Liver (tissue), 3 donors: ENCODE data around the gene FCRL6.

ENCODE experiments used
- HNF4A ChIP-seq, 2 donors: conservative IDR thresholded peaks; 2 replicates each; pipeline ENCODE4 v1.6.1; 2016; ENCODE audit warnings: antibody characterized with exemption in 2 of 2, mild to moderate bottlenecking in 2 of 2
- TF ChIP-seq, protein P1 (sequence below): fragments of 150-350 bp; IDR thresholded peaks from 2 replicates; pipeline ENCODE4 v1.5.1; 2017; ENCODE audit warnings: improper control_type of control experiment, low read depth, low read length; ENCODE audit not compliant: missing input control
- TF ChIP-seq, protein P2 (sequence below): IDR thresholded peaks from 2 replicates; pipeline ENCODE4 v1.6.1; 2016; ENCODE audit warnings: antibody characterized with exemption
- donor health status: healthy.
- donor health status: healthy.

DNA sequence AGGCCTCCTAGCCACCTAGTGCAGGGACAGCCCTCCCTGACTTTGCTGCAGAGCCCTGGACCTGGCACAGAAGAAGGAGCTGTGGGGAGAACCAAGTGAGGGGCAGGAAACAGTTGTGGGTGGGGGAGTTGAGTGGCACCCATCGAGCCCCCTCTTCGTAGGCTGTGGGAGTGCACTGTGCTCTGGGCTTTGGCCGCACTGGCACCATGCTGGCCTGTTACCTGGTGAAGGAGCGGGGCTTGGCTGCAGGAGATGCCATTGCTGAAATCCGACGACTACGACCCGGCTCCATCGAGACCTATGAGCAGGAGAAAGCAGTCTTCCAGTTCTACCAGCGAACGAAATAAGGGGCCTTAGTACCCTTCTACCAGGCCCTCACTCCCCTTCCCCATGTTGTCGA lies 20.2 kb upstream of the FCRL6 start:
- TF ChIP-seq, protein P1, sequence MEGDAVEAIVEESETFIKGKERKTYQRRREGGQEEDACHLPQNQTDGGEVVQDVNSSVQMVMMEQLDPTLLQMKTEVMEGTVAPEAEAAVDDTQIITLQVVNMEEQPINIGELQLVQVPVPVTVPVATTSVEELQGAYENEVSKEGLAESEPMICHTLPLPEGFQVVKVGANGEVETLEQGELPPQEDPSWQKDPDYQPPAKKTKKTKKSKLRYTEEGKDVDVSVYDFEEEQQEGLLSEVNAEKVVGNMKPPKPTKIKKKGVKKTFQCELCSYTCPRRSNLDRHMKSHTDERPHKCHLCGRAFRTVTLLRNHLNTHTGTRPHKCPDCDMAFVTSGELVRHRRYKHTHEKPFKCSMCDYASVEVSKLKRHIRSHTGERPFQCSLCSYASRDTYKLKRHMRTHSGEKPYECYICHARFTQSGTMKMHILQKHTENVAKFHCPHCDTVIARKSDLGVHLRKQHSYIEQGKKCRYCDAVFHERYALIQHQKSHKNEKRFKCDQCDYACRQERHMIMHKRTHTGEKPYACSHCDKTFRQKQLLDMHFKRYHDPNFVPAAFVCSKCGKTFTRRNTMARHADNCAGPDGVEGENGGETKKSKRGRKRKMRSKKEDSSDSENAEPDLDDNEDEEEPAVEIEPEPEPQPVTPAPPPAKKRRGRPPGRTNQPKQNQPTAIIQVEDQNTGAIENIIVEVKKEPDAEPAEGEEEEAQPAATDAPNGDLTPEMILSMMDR, result no peak
- TF ChIP-seq HNF4A (conservative IDR thresholded peaks at IDR 0.05), result no peak
- TF ChIP-seq, protein P2, sequence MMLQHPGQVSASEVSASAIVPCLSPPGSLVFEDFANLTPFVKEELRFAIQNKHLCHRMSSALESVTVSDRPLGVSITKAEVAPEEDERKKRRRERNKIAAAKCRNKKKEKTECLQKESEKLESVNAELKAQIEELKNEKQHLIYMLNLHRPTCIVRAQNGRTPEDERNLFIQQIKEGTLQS, result no peak
